Calu3 (cell line): Measurements from ENCODE around the gene SMPX. TPM values are rescaled to one million over a fixed set of nuclear protein-coding genes. Genes with fewer than 3 reads are reported as not detected.

Experiments
- BruUV-seq: library from RNA; stranded (reverse); fragments of 400-500 nt; replicated peaks from 2 replicates; lab custom pipeline; 2021; lab: Mats Ljungman, UMichigan
- CTCF ChIA-PET: fragments of 300-600 bp; sonication (Branson Sonifier 250); formaldehyde crosslinking; loops from one replicate; lab custom pipeline; 2022; ENCODE audit warnings: antibody characterized with exemption; lab: Charles Lee
- DNase-seq: peaks from one replicate; pipeline ENCODE4 v3.0.0; 2022
- H3K27ac Mint-ChIP-seq: one replicate; pipeline ENCODE4 v1.8.0; 2022; ENCODE audit warnings: mixed read lengths; ENCODE audit not compliant: unreplicated experiment
- H3K27me3 Mint-ChIP-seq: one replicate; pipeline ENCODE4 v1.8.0; 2022; ENCODE audit warnings: mixed read lengths; ENCODE audit not compliant: unreplicated experiment
- H3K36me3 Mint-ChIP-seq: one replicate; pipeline ENCODE4 v1.8.0; 2022; ENCODE audit warnings: mild to moderate bottlenecking, moderate library complexity, mixed read lengths; ENCODE audit not compliant: insufficient read depth, unreplicated experiment
- H3K4me1 Mint-ChIP-seq: one replicate; pipeline ENCODE4 v1.8.0; 2022; ENCODE audit warnings: mild to moderate bottlenecking, low read depth, mixed read lengths; ENCODE audit not compliant: unreplicated experiment
- H3K4me3 Mint-ChIP-seq: one replicate; pipeline ENCODE4 v1.8.0; 2022; ENCODE audit warnings: mild to moderate bottlenecking, low read depth, moderate library complexity, mixed read lengths; ENCODE audit not compliant: unreplicated experiment
- H3K9me3 Mint-ChIP-seq: one replicate; pipeline ENCODE4 v1.8.0; 2022; ENCODE audit warnings: low read depth, mixed read lengths; ENCODE audit not compliant: unreplicated experiment
- CTCF ChIP-seq: fragments of 200-600 bp; IDR thresholded peaks from one replicate; pipeline ENCODE4 v1.8.0; 2022; ENCODE audit warnings: antibody characterized with exemption; ENCODE audit not compliant: unreplicated experiment
- intact Hi-C: fragments of 100-400 bp; cut with micrococcal nuclease; formaldehyde crosslinking; loops from one replicate; pipeline ENCODE4 v1.10.0; 2022; ENCODE audit not compliant: unreplicated experiment
- total RNA-seq: library from RNA; stranded (reverse); gene quantifications from 2 replicates; pipeline ENCODE4 v1.2.3, GENCODE V29; 2022

Gene SMPX
- total RNA-seq, 1 experiment from 2014 or later, result not detected

- Mint-ChIP-seq H3K9me3 (no peaks in the 10 kb centered on the region), H3K27me3 (no peaks in the 10 kb centered on the region), H3K4me3 (no peak overlapping the region), H3K36me3 (no peaks in the 10 kb centered on the region), H3K4me1 (peaks cover 6% of the 10 kb centered on the region), H3K27ac (no peak overlapping the region)
- TF ChIP-seq CTCF, result no peak
- no peak for DNase-seq
- BruUV-seq, result no TSS peak
- intact Hi-C loops, result no loop called here
- CTCF ChIA-PET, result interaction anchor here (0.5 kb wide), 1 partner anchor 1050 kb away, joined by 5 read pairs; no protein-coding TSS in a partner anchor
These were observed 22.2 kb downstream of the SMPX start for GRCh38 chrX:21735768-21736127.

DNA sequence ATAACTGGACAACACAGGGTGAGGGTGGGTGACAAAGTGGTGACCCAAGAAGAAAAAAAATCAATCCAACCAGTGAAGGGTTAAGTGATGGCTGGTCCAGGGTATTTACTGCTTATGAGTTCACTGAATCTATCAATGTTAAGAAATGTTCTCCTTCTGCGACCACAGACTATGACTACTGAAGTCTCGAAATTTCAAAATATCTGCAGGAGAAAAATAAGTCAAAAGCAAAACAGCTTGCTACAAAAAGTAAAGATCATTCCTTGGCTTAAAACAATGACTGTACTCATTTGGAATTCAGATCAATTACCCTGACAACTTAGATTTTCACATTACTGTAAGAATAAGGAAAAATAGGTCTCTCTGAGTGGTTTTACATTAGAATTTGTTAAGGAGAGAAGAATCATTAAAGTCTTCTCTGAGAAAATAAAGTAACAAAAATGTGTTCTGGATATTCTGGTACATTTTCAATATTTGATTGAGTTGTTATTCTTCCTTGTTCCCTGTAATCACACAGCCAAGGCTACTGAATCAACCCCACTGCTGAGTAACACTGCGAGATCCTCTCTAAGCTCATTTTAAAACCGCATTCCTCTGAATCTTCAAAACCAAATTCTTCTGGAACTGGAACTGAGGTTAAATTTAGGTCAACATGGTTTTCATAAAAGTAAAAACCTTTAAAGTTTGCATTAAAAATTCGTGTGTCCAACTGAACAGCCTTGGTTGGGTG, 22.7 kb downstream of the SMPX start:
- intact Hi-C loops, result no loop called here
- TF ChIP-seq CTCF, result no peak
- peaks cover under 1% of the 10 kb centered on the region for H3K4me1 Mint-ChIP-seq
- no peaks in the 10 kb centered on the region for H3K36me3 Mint-ChIP-seq
- H3K9me3 Mint-ChIP-seq, result no peaks in the 10 kb centered on the region
- CTCF ChIA-PET, result interaction anchor here (0.5 to 0.6 kb wide), 2 partner anchors 10 to 1049 kb away, joined by 5 read pairs; no protein-coding TSS in a partner anchor
- no peak for DNase-seq
- no peaks in the 10 kb centered on the region for H3K27me3 Mint-ChIP-seq
- H3K4me3 Mint-ChIP-seq, result no peak overlapping the region
- no TSS peak for BruUV-seq
- no peak overlapping the region for H3K27ac Mint-ChIP-seq

- H3K9me3 Mint-ChIP-seq, result no peaks in the 10 kb centered on the region
- DNase-seq, result no peak
- H3K36me3 Mint-ChIP-seq, result no peaks in the 10 kb centered on the region
- H3K27ac Mint-ChIP-seq, result no peak overlapping the region
- no peaks in the 10 kb centered on the region for H3K4me1 Mint-ChIP-seq
- H3K27me3 Mint-ChIP-seq, result no peaks in the 10 kb centered on the region
- intact Hi-C loops, result no loop called here
- no peak for TF ChIP-seq CTCF
- H3K4me3 Mint-ChIP-seq, result no peak overlapping the region
- BruUV-seq, result no TSS peak
- CTCF ChIA-PET, result no interaction called here
These were observed 23.7 kb downstream of the SMPX start for GRCh38 chrX:21734175-21734574.

- TF ChIP-seq CTCF, result no peak
- DNase-seq, result no peak
- intact Hi-C loops, result no loop called here
- H3K9me3 Mint-ChIP-seq, result no peaks in the 10 kb centered on the region
- H3K4me3 Mint-ChIP-seq, result no peak overlapping the region
- CTCF ChIA-PET, result no interaction called here
- no TSS peak for BruUV-seq
- no peaks in the 10 kb centered on the region for H3K36me3 Mint-ChIP-seq
- no peaks in the 10 kb centered on the region for H3K4me1 Mint-ChIP-seq
- H3K27me3 Mint-ChIP-seq, result no peaks in the 10 kb centered on the region
- no peak overlapping the region for H3K27ac Mint-ChIP-seq
These were observed 24.2 kb downstream of the SMPX start for GRCh38 chrX:21733705-21734104.
